ENCODE measurements around the gene SIGLEC7.

Gene SIGLEC7

GRCh38 chr19:51179256-51179655 is 37.2 kb downstream of the SIGLEC7 start:
- H3K27me3 ChIP-seq (ENCODE audit: insufficient read depth, low read depth, severe bottlenecking): peaks cover 74% of the 10 kb centered on the region
- H3K36me3 ChIP-seq: no peaks in the 10 kb centered on the region
- H3K4me3 ChIP-seq (ENCODE audit: low read depth, low read length): no peak overlapping the region
- no peak for DNase-seq
- no peak overlapping the region for H3K27ac ChIP-seq
- no peak for TF ChIP-seq CTCF (IDR thresholded peaks at IDR 0.05; ENCODE audit: low read depth, low read length)
- no peaks in the 10 kb centered on the region for H3K9me3 ChIP-seq (ENCODE audit: severe bottlenecking)

GRCh38 chr19:51181377-51181912 is 39.3 kb downstream of the SIGLEC7 start:
- Histone ChIP-seq H3K27ac (no peak overlapping the region), H3K4me3 (ENCODE audit: low read depth, low read length) (no peak overlapping the region), H3K36me3 (no peaks in the 10 kb centered on the region), H3K9me3 (ENCODE audit: severe bottlenecking) (no peaks in the 10 kb centered on the region), H3K27me3 (ENCODE audit: insufficient read depth, low read depth, severe bottlenecking) (peaks cover 74% of the 10 kb centered on the region)
- no peak for TF ChIP-seq CTCF (IDR thresholded peaks at IDR 0.05; ENCODE audit: low read depth, low read length)
- DNase-seq: no peak

GRCh38 chr19:51181913-51182419 is 39.9 kb downstream of the SIGLEC7 start:
- Histone ChIP-seq H3K9me3 (ENCODE audit: severe bottlenecking) (no peaks in the 10 kb centered on the region), H3K4me3 (ENCODE audit: low read depth, low read length) (no peak overlapping the region), H3K27me3 (ENCODE audit: insufficient read depth, low read depth, severe bottlenecking) (peaks cover 72% of the 10 kb centered on the region), H3K36me3 (no peaks in the 10 kb centered on the region), H3K27ac (no peak overlapping the region)
- no peak for DNase-seq
- TF ChIP-seq CTCF (IDR thresholded peaks at IDR 0.05; ENCODE audit: low read depth, low read length): no peak

GRCh38 chr19:51183629-51184028 is 41.5 kb downstream of the SIGLEC7 start:
- TF ChIP-seq CTCF (IDR thresholded peaks at IDR 0.05; ENCODE audit: low read depth, low read length): no peak
- no peaks in the 10 kb centered on the region for H3K9me3 ChIP-seq (ENCODE audit: severe bottlenecking)

GRCh38 chr19:51185069-51185867 is 43.2 kb downstream of the SIGLEC7 start:
- no peak for TF ChIP-seq CTCF (IDR thresholded peaks at IDR 0.05; ENCODE audit: low read depth, low read length)
- peaks cover 75% of the 10 kb centered on the region for H3K27me3 ChIP-seq (ENCODE audit: insufficient read depth, low read depth, severe bottlenecking)
- no peak overlapping the region for H3K27ac ChIP-seq
- no peaks in the 10 kb centered on the region for H3K36me3 ChIP-seq
- H3K9me3 ChIP-seq (ENCODE audit: severe bottlenecking): no peaks in the 10 kb centered on the region
- no peak overlapping the region for H3K4me3 ChIP-seq (ENCODE audit: low read depth, low read length)
- DNase-seq: no peak

More at GRCh38 chr19:51183629-51184028, 41.5 kb downstream of the SIGLEC7 start:
- no peak overlapping the region for H3K27ac ChIP-seq
- peaks cover 74% of the 10 kb centered on the region for H3K27me3 ChIP-seq (ENCODE audit: insufficient read depth, low read depth, severe bottlenecking)
- H3K36me3 ChIP-seq: no peaks in the 10 kb centered on the region
- no peak overlapping the region for H3K4me3 ChIP-seq (ENCODE audit: low read depth, low read length)
- no peak for DNase-seq

Measured in WERI-Rb-1 (cell line).